ENCODE data around the gene TMEM271.
"Not testable (repeated sequence)": the region's sequence is repeated elsewhere in the genome, so short reads cannot be mapped to it uniquely, and the experiment has no call there.

The TMEM271 gene

GRCh38 chr4:609400-610050 lies 33.4 kb upstream of the TMEM271 start:
- DNase-seq, result no peak

DNA sequence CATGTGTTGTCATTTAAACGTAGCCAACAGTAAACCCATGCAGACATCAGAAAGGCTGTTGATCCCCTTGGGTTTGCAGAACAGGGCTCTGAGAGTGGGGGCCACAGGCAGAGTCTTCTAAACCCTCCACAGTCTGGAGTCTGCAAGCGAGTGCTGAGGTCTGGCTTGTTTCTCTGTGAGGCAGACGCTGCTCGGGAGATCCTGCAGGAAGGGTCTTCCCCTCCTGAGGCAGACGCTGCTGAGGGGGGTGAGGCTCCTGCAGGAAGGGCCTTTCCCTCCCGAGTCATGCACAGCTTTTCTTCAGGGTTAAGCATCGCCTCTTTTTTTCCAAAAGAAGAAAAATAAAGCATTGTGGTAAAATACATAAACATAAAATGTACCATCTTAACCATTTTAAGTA lies 32.1 kb upstream of the TMEM271 start:
- no peak for DNase-seq

GRCh38 chr4:605702-606425 lies 29.8 kb upstream of the TMEM271 start:
- DNase-seq, result no peak

DNA sequence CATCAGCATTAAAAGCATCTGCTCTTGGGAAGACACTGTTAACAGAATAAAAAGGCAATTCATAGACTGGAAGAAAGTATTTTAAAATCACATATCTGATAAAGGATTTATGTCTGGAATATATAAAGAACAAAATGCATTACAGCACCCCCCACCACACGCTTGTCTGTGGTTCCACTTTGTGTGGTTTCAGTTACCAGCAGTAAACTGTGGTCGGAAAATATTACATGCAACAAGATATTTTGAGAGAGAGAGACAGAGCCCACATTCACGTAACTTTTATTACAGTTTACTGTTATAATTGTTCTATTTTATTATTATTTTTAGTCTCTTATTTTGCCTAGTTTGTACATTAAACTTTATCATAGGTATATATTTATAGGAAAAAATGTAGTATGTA lies 28.0 kb upstream of the TMEM271 start:
- DNase-seq, result no peak

- peak; percentile 22 to 56 (median 32) for DNase-seq
These were observed 26.5 kb upstream of the TMEM271 start for GRCh38 chr4:602559-602942.

- DNase-seq, result no peak
These were observed 25.8 kb upstream of the TMEM271 start for GRCh38 chr4:601612-602558.

DNA sequence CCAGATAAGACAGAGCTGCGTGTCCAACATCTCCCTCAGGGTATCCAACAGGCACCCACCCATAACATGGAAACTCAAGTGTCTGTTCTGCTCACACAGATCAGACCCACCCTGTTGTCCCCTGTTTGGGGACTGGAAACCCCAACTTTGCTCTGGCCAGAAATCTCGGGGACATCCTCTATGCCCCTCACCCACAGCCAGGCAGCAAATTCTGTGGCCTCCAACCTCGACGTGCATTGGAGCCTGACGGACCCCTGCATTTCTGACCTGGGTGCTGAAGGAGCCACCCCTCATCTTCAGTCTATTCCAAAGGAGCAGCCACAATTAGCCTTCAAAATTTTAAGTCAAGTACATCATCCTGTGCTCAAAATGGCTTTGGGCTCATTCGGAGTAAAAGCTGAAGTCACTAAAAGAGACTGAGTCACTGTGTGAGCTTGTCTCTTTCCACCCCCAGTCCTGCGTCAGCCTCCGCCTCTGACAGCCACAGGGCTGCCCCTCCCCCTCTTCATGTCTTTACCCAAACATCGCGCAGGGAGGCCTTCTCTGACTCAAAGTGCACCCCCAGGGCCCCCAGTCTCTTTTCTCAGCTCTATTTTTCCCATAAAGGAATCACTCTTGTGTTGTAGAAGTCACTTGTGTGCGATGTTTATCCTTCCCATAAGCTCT lies 24.9 kb upstream of the TMEM271 start:
- no peak for DNase-seq

- no peak for DNase-seq
These were observed 24.1 kb upstream of the TMEM271 start for GRCh38 chr4:600166-600565.

DNA sequence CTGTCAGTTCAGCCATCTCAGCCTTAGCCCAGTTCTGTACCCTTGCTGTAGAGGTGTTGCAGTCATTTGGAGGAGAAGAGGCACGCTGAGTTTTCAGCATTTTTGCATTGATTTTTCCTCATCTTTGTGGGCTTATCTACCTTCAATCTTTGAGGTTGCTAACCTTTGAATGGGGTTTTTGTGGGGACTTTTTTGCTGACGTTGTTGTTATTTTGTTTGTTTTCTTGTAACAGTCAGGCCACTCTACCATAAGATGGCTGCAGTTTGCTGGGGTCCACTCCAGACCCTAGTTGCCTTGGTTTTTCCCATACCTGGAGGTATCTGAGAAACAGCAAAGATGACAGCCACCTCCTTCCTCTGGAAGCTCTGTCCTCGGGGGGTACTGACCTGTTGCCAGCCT lies 22.8 kb upstream of the TMEM271 start:
- DNase-seq, result no peak

DNA sequence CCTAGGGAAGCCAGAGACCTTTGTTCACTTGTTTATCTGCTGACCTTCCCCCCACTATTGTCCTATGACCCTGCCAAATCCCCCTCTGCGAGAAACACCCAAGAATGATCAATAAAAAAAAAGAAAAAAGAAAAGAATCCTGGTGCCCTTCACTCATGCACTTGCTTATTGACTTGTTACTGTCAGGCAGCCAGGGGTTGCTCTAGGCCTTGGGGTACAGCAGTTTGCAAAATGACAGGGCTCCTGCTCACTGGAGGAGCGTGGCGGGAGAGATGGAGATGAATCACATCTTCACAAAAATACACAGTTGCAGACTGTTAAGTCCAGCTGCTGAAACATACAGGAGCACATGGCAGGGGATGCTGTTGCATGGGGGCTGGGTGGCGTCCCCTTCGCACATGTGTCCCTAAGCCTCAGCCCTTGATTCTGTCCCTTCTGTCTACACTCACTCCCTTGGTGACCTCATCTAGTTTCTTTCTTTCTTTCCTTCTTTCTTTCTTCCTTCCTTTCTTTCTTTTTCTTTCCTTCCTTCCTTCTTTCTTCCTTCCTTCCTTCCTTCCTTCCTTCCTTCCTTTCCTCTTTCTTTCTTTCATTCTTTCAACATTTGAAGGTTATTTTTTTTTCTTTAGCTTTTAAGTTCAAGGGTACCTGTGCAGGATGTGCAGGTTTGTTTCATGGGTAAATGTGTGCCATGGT lies 16.9 kb upstream of the TMEM271 start:
- no peak for DNase-seq

DNA sequence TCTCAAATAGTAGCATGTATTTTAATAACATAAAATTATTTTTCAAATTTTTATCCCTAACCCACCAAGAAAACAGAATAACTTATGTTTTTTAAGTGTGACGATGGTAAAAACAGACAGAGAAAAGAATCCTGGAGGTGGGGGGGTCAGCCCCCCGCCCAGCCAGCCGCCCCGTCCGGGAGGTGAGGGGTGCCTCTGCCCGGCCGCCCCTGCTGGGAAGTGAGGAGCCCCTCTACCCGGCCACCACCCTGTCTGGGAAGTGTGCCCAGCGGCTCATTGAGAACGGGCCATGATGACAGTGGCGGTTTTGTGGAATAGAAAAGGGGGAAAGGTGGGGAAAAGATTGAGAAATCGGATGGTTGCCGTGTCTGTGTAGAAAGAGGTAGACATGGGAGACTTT lies 16.1 kb upstream of the TMEM271 start:
- DNase-seq, result not testable (repeated sequence)

GRCh38 chr4:590313-590841 lies 14.3 kb upstream of the TMEM271 start:
- DNase-seq, result no peak

- DNase-seq, result no peak
These were observed 13.3 kb upstream of the TMEM271 start for GRCh38 chr4:589219-589963.

GRCh38 chr4:588351-588849 lies 12.3 kb upstream of the TMEM271 start:
- no peak for DNase-seq

DNA sequence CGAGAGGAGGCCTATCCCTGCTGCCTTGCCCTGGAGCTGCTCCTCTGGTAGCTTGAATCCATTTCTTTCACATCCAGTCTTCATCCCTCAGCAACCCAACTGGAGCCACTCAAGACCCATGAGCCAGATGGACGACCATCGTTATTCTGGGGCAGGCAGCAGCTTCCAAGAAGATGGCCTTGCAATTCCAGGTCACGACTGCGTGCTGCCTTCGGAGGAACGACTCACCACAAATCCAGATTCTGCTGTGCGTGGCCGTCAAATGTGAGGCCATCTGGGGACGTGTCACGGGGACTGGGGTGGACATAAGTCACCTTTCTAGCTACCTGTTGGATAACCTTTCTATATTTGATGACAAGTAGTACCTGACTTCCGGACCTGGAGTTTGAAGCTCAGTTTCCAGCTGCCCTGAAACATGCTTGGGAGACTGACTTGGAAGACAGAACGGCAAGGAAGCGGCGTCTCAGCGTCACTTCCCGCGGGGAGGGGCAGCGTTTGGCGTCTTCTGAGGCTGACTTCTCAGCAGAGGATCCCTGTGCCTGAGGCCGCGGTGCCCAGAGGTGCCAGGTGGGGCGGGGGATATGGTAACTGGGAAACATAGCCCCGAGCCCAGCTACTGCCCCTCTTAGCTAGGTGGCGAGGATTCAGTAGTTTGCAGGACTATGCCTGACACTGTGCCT lies 11.7 kb upstream of the TMEM271 start:
- no peak for DNase-seq

DNA sequence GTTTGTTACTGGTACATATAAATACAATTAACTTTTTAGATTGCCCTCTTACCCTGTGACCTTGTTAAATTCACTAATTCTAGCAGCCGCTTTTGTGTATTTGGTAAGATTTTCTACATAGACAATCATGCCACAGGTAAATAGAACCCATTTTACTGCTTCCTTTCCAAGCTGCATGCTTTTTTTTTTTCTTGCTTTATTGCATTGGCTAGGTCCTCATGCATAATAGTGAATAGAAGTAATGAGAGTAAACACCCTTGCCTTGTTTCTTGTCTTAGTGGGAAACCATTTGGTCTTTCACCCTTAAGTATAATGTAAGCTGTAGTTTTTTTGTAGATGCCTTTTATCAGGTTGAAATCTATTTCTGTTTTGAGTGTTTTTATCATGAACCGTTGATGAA lies 7.7 kb upstream of the TMEM271 start:
- no peak for DNase-seq

DNA sequence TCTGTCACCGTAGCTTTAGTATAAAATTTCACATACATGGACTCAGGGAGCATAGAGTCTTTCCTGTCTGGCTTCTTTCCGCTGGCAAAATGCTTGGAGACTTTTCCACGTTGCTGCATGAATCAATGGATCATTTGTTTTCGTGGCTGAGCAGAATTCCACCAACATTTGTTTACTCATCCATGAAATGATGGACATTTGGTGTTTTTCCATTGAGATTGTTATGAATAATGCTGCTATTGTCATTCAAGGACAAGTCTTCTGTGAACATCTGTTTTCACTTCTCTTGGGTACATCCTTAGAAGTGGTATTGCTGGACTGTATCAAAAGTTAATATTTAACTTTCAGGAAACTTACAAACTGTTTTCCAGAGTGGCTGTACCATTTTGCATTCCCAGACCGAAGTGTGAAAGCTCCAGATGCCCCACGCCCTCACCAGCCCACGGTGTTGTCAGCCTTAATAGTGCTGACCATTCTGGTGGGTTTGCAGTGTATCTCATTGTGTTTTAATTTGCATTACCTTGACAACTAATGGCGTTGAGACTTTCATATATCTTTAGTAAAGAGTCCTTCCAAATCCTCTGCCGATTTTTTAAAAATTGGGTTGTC lies 5.8 kb upstream of the TMEM271 start:
- DNase-seq, result no peak

DNA sequence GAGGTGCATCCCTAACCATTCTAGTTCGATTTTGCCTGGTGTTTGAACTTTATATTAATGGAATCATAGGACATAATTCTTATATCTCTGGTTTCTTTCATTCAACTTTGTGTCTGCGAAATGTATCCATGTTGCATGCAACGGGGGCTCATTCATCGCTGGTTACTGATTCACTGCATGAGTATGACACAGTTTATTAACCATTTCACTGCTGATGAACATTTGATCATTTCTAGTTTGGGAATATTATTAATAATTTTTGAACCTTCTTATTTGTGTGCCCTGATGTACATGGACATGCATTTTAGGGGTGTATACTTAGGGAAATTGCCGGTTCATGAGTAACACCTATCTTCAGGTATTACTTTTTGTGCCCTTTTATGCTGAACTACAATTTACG lies 5.1 kb upstream of the TMEM271 start:
- no peak for DNase-seq

- DNase-seq, result no peak
These were observed 3.6 kb upstream of the TMEM271 start for GRCh38 chr4:579543-580175.

Data from suppressor macrophage treated with lipopolysaccharide for 1 hour (primary cell).